Muscle layer of colon (tissue), 2 donors: ENCODE data around the gene ADAMTSL4.
"Not testable (repeated sequence)": the region's sequence is repeated elsewhere in the genome, so short reads cannot be mapped to it uniquely, and the experiment has no call there.

Experiments used
- H3K27ac ChIP-seq: one replicate; pipeline ENCODE4 v1.7.0; 2013; ENCODE audit warnings: low read depth, mild to moderate bottlenecking, low read length, moderate library complexity
- H3K27me3 ChIP-seq, 2 donors: one replicate each; pipeline ENCODE4 v1.7.0; 2013; ENCODE audit warnings: low read length in 2 of 2, mild to moderate bottlenecking in 2 of 2; ENCODE audit not compliant: insufficient read depth in 2 of 2, control insufficient read depth in 1 of 2
- H3K36me3 ChIP-seq: one replicate; pipeline ENCODE4 v1.7.0; 2013; ENCODE audit warnings: mild to moderate bottlenecking, low read length; ENCODE audit not compliant: insufficient read depth
- H3K4me1 ChIP-seq: one replicate; pipeline ENCODE4 v1.7.0; 2013; ENCODE audit warnings: mild to moderate bottlenecking, low read length; ENCODE audit not compliant: insufficient read depth
- H3K4me3 ChIP-seq, 2 donors: one replicate each; pipeline ENCODE4 v1.7.0; 2013; ENCODE audit warnings: low read length in 2 of 2, low read depth in 1 of 2, mild to moderate bottlenecking in 1 of 2, moderate library complexity in 1 of 2
- H3K9ac ChIP-seq: one replicate; pipeline ENCODE4 v1.7.0; 2013; ENCODE audit warnings: low read length
- H3K9me3 ChIP-seq: one replicate; pipeline ENCODE4 v1.7.0; 2013; ENCODE audit warnings: mild to moderate bottlenecking, low read length
- donor health status: abdominal sarcoma.
- donor health status: Adenocarcinoma of cecum.

ADAMTSL4 gene

GRCh38 chr1:150564051-150564991 lies 15.1 kb downstream of the ADAMTSL4 start:
- Histone ChIP-seq H3K27me3 (no peaks in the 10 kb centered on the region), H3K36me3 (no peaks in the 10 kb centered on the region), H3K4me1 (peaks cover 83% of the 10 kb centered on the region), H3K9me3 (no peaks in the 10 kb centered on the region), H3K9ac (peak overlapping the region; percentile 93), H3K27ac (peak overlapping the region; percentile 100), H3K4me3 (peak overlapping the region in 1 of 2 donors; percentile 15)

DNA sequence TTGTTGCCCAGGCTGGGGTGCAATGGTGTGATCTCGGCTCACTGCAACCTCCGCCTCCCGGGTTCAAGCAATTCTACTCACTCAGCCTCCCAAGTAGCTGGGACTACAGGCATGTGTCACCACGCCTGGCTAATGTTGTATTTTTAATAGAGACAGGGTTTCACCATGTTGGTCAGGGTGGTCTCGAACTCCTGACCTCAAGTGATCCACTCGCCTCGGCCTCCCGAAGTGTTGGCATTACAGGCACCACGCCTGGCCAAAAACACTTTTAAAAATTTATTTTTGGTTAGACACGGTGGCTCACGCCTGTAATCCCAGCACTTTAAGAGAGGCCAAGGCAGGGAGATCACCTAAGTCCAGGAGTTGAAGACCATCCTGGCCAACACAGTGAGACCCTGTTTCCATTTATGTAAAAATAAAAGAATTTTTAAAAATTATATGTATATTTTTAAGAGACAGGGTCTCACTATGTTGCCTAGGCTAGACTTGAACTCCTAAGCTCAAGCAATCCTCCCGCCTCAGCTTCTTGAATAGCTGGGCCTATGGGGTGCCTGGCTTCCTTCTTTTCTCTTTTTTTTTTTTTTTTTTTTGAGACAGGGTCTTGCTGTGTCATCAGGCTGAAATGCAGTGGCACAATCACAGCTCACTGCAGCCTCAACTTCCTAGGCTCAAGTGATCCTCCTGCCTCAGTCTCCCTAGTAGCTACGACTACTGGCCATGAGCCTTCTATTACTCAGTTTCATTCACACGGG lies 16.2 kb downstream of the ADAMTSL4 start:
- peak overlapping the region; percentile 100 for H3K27ac ChIP-seq
- not testable (repeated sequence) for H3K27me3 ChIP-seq, H3K36me3 ChIP-seq, H3K4me3 ChIP-seq, H3K9me3 ChIP-seq, H3K9ac ChIP-seq
- H3K4me1 ChIP-seq = peaks cover 83% of the 10 kb centered on the region

GRCh38 chr1:150566589-150567340 lies 17.6 kb downstream of the ADAMTSL4 start:
- Histone ChIP-seq H3K9me3 (no peaks in the 10 kb centered on the region), H3K4me1 (peaks cover 85% of the 10 kb centered on the region), H3K4me3 (peak overlapping the region in 1 of 2 donors; percentile 51), H3K27ac (peak overlapping the region; percentile 87), H3K9ac (peak overlapping the region; percentile 47), H3K27me3 (no peaks in the 10 kb centered on the region), H3K36me3 (peaks cover 4% of the 10 kb centered on the region)

DNA sequence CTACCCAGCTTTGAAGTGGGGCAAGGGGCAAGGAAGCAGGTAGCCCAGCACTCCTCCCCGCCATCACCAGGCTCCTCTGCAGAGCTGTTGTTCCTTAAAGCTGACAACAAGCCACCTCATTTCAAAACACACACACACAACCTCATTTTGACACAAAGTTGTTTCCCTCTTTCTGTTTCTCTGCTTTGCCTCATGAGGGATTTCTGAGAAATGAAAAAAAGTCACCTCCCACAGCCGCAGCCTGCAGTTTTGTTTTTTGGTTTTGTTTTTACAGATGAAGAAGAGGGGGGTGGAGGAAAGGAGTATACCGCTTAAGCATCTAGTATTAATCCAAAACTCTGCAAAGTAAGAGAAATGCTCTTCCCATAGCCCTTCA lies 18.1 kb downstream of the ADAMTSL4 start:
- Histone ChIP-seq H3K9ac (peak overlapping the region; percentile 47), H3K4me3 (peak overlapping the region in 1 of 2 donors; percentile 51), H3K27me3 (no peaks in the 10 kb centered on the region), H3K9me3 (no peaks in the 10 kb centered on the region), H3K36me3 (peaks cover 4% of the 10 kb centered on the region), H3K27ac (peak overlapping the region; percentile 87), H3K4me1 (peaks cover 80% of the 10 kb centered on the region)

GRCh38 chr1:150567717-150568593 lies 18.7 kb downstream of the ADAMTSL4 start:
- Histone ChIP-seq H3K4me1 (peaks cover 78% of the 10 kb centered on the region), H3K27ac (peak overlapping the region; percentile 87), H3K4me3 (peak overlapping the region; percentile 21 to 51), H3K27me3 (no peaks in the 10 kb centered on the region), H3K9ac (peak overlapping the region; percentile 47), H3K36me3 (peaks cover 7% of the 10 kb centered on the region), H3K9me3 (no peaks in the 10 kb centered on the region)

- Histone ChIP-seq H3K9me3 (no peaks in the 10 kb centered on the region), H3K27ac (peak overlapping the region; percentile 87), H3K4me1 (peaks cover 78% of the 10 kb centered on the region), H3K27me3 (no peaks in the 10 kb centered on the region), H3K9ac (peak overlapping the region; percentile 47), H3K4me3 (peak overlapping the region; percentile 21 to 51), H3K36me3 (peaks cover 14% of the 10 kb centered on the region)
Measured at GRCh38 chr1:150568594-150568966, 19.4 kb downstream of the ADAMTSL4 start.

- Histone ChIP-seq H3K9me3 (no peaks in the 10 kb centered on the region), H3K36me3 (peaks cover 50% of the 10 kb centered on the region), H3K4me1 (peaks cover 73% of the 10 kb centered on the region), H3K9ac (no peak overlapping the region), H3K4me3 (no peak overlapping the region), H3K27ac (peak overlapping the region; percentile 30), H3K27me3 (no peaks in the 10 kb centered on the region)
Measured at GRCh38 chr1:150572918-150573647, 23.9 kb downstream of the ADAMTSL4 start.

DNA sequence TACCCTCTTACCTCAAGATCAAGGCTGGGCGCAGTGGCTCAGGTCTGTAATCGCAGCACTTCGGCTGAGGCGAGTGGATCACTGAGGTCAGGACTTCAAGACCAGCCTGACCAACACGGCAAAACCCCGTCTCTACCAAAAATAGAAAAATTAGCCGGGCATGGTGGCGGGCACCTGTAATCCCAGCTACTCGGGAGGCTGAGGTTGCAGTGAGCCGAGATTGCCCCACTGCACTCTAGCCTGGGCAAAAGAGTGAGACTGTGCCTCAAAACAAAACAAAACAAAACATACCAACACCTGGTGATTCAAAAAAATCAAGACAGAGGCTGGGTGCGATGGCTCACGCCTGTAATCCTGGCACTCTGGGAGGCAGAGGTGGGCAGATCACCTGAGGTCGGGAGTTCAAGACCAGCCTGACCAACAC lies 24.5 kb downstream of the ADAMTSL4 start:
- H3K4me3 ChIP-seq, H3K27ac ChIP-seq, H3K27me3 ChIP-seq, H3K9ac ChIP-seq, H3K9me3 ChIP-seq: not testable (repeated sequence)
- Histone ChIP-seq H3K4me1 (peaks cover 68% of the 10 kb centered on the region), H3K36me3 (peaks cover 50% of the 10 kb centered on the region)

GRCh38 chr1:150574260-150575071 lies 25.3 kb downstream of the ADAMTSL4 start:
- peak overlapping the region; percentile 22 for H3K27ac ChIP-seq
- H3K9me3 ChIP-seq = no peaks in the 10 kb centered on the region
- H3K4me1 ChIP-seq = peaks cover 60% of the 10 kb centered on the region
- peak overlapping the region; percentile 22 for H3K9ac ChIP-seq
- H3K36me3 ChIP-seq = peaks cover 50% of the 10 kb centered on the region
- H3K4me3 ChIP-seq = peak overlapping the region; percentile 4 to 97
- H3K27me3 ChIP-seq = no peaks in the 10 kb centered on the region
